GM18499 (cell line): ENCODE measurements around the gene HECTD4.

Source experiments
- ATAC-seq: cut with Tn5 transposase; IDR thresholded peaks from one replicate; pipeline ENCODE4 v1.9.1; 2021; ENCODE audit warnings: moderate number of reproducible peaks; ENCODE audit not compliant: insufficient read depth, unreplicated experiment

Gene HECTD4

DNA sequence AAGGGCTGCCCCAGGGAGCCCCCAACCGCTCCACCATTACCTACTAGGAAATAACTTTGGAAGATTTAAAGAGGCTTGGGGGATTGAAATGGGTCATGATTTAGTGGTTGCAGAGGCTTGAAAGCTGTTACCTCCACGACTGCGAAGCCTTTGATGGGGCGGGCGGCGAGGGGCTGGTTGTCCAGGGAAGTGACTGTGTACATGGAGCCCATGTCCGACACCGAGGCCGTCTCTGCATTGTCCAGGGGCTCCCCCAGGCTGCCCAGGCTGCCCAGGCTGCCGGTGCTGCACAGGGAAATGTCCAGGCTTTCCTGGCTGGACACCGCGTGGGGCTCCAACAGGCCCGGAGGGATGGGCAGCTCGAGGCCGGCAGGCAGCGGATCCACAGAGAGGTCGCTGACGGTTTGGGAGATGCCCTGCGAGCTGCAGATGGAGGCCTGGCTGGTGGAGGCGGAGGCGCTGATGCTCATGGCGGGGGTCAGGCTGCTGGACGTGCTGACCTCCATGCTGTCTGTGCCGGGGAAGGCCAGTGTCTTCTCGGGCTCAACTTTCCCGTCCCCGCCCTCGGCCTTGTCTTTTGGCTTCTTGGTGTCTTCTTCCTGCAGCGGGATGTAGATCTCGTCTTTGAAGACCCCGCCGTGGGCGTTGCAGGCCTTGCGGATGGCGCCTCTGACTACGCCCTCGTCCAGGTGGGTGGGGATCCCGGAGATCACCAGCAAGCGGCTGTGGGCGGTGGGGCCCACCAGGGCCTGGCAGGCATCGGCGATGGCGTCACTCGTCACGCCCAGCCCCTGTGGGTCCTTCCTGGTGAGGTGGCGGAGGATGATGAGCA, 198.0 kb downstream of the HECTD4 start:
- ATAC-seq: no peak

DNA sequence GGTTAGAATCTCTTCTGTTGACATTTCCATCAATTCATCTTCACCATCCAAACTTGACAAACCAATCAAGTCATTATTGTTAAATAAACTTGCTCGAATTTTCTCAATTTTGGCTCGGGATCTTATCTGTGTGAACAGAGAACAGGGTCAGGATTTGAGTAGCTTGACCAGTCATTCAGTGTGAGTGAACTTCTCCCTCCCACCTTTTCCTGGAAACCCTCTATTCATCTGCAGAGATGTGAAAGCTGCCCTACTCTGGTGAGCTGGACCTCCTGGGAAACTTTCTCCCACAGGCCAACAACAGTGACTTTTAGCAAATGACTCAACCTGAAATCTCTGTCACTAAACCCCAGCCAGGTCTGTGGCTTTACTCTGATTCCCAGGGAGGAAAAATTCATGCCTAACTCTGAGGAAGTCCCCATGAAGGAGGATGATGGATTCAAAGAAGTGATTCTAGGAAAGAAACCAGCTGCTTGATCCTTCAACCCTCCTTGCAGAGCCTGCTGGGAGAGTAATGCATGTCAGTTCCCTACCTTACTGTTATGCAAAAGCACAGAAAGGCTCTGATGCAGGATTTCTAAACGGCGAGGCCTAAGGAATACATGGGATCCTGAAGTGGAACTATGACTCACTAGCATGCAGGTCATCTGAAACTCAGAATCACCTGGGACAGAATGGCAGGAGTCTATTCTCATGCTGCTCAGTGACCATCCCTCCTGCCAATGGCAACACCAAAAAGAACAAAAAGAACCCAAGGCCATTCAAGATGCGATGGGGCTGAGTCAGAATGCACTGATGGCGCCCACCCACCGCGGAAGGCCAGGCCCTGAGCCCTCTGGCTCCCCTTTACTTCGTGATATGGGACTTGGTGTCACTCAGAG, 198.8 kb downstream of the HECTD4 start:
- no peak for ATAC-seq

DNA sequence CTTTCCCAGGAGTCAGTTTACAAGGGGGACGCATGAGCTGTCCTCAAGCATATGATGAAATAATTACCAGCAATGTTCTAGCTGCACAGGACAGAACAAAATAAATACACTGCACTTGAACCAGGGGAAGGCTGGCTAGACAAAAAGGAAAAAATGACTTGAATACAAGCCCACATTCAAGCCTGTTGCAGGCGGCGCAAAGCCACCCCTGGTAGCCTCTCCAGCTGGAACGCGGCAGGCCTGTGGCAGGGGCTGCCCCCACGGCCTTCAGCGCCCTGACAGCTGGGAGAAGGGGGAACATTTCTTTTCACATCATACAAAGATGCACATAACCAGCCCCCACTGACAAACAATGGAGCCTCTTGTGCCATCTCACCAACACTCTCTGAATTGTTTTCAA, 199.7 kb downstream of the HECTD4 start:
- ATAC-seq: no peak

DNA sequence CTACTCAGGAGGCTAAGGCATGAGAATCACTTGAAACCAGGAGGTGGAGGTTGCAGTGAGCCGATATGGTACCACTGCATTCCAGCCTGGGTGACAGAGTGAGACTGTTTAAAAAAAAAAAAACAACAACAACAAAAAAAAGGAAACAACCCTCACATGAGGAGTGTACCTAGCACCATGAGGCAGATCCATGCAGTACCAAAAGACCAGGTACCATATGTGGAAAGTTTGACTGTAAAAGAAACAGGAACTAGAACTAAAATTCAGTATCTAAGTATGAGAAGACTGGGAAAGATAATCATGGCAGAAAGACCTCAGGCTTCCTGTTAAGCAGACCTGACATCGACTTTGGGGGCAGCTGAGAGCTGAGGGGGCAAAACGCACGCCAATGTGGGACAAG, 201.8 kb downstream of the HECTD4 start:
- no peak for ATAC-seq

DNA sequence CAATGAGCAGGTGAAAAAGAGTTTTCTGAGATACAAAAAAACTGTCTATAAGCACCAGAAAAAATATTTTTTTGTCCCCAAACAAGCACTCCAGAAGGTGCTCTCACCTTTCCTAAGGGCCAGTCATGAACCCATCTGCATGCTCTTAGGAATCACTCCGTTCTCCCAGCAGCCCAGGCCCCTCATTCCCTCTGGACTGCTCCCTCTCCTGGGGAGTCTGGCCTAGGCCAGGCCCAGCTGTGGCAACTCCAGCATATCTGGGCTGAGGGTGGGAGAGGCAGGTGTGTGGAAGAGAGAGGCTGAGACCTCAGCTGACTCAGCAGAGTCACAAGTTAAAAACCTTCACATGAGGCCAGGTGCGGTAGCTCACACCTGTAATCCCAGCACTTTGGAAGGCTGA, 202.3 kb downstream of the HECTD4 start:
- ATAC-seq: no peak

DNA sequence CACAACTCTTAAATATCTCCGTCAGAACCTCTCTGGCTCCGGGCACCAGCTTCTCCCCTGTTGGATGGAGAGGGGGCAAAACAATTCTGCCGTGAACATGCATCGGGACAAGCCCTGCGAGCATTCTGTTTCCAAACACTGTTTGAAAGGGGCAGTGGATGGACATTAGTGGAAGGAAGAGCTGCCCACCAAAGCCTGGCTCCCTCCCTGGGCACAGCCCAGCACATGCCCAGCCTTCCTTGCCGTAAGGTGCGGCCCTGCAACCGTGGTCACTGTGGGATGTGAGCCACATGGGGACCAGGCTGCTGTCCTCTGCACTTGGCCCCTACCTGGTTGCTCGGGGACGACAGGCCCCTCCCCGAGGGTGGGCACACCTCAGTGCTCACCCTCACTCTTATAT, 202.9 kb downstream of the HECTD4 start:
- no peak for ATAC-seq

DNA sequence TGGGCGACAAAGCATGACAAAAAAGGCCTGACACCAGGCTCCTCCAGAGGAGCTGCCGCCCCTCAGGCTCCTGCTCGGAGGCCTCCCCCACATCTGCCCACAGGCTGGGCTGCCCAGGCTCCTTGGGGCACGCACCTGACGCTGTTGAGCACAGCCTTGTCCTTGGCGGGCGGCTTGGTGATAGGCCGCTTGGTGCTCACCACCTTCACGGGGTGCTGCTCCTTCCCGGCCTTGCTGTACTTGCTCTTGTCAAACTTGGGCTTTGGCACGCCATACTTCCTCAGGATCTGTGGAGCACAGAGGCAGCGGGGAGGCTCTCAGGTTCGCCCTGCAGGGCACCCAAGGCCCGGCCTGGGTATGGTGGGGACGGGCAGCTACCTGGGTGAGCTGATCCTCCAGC, 203.4 kb downstream of the HECTD4 start:
- ATAC-seq: no peak

DNA sequence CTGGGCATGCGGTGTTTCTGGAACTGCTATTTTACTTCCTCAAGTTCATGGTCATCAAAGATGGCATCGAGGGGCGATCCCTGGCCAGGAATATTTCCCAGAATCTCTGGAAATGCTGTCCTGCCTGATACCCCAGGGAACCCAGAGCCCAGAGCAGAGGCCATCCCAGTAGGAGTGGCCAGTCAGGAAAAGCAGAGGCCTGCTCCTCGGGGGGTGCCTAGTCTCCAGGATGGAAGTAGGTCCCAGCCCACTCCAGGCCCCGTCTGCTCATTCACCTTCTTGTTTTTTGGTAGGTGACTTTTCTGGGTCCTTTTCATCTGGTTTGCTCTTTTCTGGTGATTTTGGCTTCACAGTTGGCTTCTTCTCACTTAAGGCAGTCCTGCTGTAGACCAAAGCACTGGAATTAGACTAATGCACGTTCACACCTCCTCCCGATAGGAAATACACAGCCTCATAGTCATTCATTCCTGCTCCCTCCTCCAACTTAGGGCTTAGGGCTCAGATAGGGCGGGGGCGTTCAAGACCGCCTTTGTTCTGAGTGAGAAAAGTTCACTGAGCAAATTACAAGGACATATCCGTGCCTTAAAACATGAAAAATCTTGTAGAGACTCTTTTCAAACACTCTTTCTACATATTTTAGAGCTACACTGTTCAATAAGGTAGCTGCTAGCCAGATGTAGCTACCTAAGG, 205.8 kb downstream of the HECTD4 start:
- ATAC-seq: no peak

DNA sequence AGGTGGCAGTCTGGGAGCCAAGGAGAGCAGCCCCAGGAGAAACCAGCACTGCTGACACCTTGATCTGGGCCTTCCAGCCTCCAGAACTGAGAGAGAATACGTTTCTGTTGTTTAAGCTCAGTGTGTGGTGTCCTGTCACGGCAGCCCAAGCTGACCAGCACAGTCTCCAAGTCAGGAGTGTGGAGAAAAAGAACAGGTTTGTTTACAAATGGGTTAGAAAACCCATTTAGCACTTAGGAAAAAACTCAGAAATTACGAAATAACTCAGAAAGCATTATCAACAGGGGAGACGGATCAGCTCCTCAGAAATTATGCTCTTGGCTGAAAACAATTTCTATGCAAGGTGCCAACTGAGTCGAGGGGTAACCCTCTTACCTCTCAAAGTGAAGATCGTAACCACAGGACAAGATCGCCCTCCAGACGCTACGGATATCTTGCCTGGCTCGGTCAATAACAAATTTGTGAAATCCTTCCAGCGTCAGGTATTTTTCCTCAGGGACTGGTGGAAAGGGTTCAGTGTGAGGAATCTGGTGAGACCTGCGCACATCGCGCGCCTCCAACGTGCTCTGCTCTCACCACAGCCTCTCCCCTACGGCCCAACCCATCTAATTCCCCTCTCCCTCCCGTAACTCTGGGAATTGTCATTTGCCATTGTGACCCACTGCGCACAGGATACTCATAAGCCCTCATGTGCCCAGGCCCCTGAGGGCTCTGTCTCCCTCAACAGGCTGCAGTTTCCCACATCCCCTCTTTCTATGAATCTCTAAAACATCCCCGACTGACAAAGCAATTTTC, 206.7 kb downstream of the HECTD4 start:
- ATAC-seq: no peak

DNA sequence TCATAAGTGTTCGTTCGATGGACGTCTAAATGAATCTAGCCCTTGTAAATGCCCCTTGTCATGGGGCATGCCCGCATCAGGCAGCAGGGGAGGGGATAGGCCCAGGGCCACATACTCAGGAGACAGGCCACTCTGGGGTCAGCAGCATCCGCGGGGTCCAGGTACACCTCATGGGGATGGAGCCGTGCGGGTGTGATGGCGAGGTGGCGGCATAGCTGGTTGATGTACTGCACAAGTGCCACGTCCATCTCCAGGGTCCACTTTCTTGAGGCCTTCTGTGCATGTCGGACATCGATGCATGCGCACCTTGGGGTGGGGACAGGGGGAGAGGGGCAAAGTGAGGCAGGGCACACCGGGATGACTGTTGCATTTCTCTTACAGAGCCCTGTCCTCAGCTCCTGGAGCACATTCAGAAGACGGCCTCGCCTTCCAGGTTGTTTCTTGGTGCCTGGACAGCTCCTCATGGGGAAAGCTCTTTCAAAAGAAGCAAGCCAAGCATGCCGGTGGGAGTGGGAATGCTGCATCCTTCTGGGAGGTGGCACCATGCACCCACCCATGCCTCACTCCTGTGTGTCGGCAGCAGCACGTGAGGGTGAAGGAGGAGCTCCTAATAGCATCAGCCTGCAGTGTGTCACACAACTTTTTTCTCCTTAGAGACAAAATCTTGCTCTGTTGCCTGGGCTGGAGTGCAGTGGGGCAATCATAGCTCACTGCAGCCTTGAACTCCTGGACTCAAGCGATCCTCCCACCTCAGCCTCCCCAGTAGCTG, 209.5 kb downstream of the HECTD4 start:
- ATAC-seq: no peak

DNA sequence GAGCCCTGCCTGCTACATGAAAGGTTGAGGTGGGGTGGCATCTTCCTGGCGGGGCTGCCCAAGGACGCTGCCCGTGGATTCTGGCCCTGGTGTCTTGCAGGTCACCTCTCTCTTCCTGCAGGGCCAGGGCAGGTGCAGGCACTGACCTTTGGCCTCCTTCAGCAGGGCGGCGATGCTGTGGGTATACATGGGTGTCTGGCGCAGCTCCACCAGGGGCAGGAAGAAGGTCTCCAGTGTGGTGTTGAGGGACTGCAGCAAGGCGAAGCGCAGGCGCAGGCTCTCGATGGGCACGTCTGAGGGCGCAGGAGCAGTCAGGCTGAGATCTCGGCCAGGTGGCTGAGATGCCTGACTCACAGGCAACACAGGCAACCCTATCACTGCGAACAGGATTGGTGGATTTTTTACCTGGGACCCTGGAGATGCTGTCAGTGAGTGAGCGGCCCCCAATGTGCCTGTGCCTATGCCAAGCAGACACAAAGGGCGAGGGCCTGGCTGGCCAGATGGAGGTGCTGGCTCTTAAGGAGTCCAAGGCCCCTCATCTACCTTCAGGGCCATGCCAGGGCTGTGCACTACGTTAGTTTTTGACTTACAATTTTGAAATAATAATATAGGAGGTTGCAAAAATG, 211.1 kb downstream of the HECTD4 start:
- no peak for ATAC-seq

DNA sequence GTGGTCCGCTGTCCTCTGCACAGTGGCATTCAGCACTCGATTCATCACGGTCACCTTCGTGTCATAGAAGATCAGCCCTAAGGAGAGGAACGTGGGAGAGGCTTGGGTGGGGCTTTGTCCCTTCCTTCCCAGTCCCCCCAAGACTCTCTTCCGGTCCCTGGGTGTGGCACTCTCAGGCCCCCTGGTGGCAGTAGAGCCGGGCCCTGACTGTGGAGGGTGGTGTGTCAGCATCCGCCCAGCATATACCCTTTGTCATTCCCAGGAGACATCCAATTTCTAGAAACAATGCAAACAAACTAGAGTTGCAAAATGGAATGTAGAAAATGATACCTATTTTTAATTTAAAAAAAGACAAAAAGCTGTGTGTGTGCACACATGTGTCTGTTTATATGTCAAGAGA, 211.9 kb downstream of the HECTD4 start:
- ATAC-seq: no peak

DNA sequence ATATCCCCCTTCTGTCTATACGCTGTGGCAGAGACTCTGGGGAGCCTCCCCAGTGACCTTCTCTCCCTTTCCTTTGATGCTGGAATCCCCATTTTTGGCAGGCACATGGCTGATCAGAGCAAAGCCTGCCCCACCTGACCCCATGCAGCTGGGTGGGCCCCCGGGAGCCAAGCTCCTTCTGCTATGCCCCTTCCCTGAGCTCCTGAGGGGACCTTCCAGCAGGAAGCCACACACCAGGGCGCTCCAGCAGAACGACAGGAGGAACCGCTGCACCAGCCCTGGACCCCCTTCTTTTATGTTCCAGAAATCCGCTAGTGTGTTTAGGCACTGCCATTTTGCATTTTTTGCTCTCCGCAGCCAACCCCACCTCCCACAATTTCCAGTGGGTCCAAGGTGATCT, 212.3 kb downstream of the HECTD4 start:
- ATAC-seq: no peak

DNA sequence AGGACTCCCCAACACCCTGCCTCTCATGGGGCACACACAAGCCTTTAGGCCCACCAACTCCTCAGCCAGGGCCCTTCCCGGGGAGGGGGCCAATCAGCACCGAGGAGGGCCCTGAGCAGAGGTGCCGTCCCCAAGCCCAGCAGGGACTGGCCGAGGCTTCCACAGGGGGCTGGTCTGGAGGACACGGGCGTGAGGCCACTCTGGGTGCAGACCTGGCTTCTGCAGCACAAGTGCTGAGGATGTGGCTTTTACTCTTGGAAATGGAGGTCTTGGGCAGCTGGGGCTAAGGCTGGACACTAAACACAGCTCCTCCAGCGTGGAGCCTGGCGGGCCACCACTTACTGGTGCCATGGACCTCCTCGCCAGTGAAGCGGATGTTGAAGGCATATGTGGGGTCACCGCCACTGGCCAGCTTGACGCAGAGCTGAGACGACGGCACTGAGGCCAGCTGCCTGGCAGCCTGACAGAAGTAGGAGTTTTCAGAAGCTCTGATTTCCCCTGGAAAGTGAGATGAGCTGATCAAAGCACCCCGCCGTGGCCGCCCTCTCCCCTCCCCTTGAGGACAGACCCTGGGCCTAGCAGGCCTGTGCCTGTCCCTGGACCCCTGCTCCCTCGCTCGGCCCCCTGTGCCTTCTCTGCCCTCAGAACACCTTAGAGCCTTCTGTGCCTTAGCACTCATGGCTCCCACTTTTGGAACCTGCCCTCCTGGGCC, 212.9 kb downstream of the HECTD4 start:
- no peak for ATAC-seq

DNA sequence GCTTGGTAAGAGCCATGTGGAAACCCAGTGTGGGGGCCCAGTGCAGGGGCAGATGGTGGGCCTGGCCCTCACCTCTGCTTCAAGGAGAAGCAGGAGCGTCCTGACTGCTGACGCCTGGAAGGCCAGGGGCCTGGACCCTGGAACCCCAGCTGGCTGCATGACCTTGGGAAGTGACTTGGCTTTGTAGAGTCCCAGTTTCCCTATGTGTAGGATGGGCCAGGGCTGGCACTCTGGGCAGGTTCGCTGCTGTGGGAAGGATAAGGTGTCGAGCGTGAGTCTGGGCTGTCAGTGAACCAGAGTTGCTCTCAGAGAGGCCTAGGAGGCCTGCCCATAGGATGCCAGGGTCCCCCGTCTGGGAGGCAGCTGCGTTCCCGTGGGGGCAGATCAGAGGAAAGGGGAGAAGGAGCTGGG, 213.7 kb downstream of the HECTD4 start:
- ATAC-seq: no peak

DNA sequence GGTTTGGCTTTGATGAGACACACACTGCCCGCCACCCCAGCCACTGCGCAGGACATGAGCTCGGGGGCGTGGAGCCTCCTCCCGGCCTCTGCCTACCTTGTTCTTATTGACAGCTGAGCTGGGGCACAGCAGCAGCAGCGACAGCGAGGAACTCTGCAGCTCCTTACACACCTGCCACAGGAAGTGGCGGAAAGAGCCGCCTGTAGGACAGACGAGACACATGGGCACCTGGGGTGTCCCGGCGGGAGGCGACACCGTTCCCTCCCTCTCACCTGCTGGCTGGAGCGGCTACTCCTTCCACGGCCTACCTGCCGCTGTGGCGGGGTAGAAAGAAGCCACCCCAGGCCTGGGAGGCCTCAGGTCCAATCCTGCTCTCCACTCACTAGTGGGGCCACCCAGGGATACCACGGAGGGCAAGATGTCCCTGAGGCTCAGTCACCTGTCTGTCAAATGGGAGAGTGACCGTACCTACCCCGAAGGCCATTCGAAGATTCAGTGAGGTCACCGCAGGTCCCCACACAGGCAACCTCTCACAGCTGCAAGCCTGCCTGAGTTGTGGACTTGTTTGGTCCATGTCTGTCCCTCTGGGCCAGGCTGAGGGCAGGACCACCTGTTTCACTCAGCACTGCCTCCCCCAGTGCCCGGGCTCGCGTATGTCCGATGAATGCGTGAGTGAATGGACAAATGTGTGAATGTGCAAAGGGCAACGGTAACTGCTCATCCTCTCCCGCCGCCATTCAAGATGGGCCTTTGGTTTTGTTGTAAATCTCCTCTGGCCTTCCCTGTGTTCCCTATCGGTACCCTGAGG, 214.3 kb downstream of the HECTD4 start:
- ATAC-seq: no peak

DNA sequence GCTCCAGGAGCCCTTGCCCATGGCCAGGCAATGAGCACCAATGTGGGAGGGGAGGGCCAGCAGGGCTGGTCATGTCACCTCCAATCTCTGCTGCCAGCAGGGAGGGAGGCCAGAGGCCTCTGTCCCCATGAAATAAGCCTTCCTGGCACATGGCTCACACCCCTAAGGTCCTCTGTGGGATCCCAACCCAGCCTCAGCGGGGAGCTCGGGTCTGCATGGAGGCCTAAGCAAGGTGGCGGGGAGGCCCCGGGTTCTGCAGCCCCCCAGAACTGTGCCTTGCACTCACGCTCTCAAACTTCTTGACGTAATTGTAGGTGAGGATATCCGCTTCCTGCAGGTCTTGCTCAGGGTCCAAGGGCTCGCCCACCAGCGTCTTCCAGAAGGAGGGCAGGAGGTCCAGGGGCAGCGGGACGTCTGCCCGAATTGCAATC, 215.2 kb downstream of the HECTD4 start:
- ATAC-seq: no peak
